Activated T-helper 17 cell treated with anti-CD3 and anti-CD28 coated beads, Interleukin-2, amount 50 U/mL, for 72 hours (primary cell): ENCODE results near the gene KRTAP2-2. TPM values are rescaled to one million over a fixed set of nuclear protein-coding genes. Genes with fewer than 3 reads are reported as not detected.
"Not testable (repeated sequence)": the region's sequence is repeated elsewhere in the genome, so short reads cannot be mapped to it uniquely, and the experiment has no call there.

Experiments
- ATAC-seq: fragments of 150-1000 bp; cut with Tn5 transposase; replicated peaks from 2 replicates; pipeline ENCODE4 v1.10.0; 2021; ENCODE audit warnings: mild to moderate bottlenecking, moderate library complexity
- H3K27ac Mint-ChIP-seq: one replicate; pipeline ENCODE4 v1.8.0; 2022; ENCODE audit warnings: mixed read lengths
- H3K27me3 Mint-ChIP-seq: one replicate; pipeline ENCODE4 v1.8.0; 2022; ENCODE audit warnings: mixed read lengths
- H3K36me3 Mint-ChIP-seq: one replicate; pipeline ENCODE4 v1.8.0; 2022; ENCODE audit warnings: low read depth, mild to moderate bottlenecking, mixed read lengths
- H3K4me1 Mint-ChIP-seq: one replicate; pipeline ENCODE4 v1.8.0; 2022; ENCODE audit warnings: mixed read lengths
- H3K4me3 Mint-ChIP-seq: one replicate; pipeline ENCODE4 v1.8.0; 2022; ENCODE audit warnings: mild to moderate bottlenecking, mixed read lengths
- H3K9me3 Mint-ChIP-seq: one replicate; pipeline ENCODE4 v1.8.0; 2022; ENCODE audit warnings: mixed read lengths
- total RNA-seq, 2 donors: library from RNA; stranded (reverse); gene quantifications; one replicate each; pipeline ENCODE4 v1.2.3, GENCODE V29; 2022

The KRTAP2-2 gene
- total RNA-seq, 2 donors from 2014 or later = not detected

DNA sequence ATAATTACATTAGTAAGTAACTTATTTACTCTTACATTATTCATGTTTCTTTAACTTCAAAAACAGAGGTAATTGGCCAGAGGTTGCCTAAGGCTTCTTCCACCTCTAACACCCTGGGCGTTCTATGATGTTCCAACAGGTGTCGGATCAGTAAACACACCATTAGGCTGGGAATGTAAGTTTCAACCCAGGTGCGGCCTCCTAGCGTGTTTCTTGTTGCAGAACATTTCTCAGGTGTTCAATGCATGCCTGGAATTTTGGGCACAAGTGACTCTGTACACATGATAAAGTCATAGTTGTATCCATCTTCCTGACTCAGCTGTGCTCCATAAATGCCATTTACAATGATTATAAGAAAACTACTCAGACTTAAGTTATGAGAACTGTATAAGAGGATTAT lies 1.0 kb downstream of the KRTAP2-2 start:
- no peak for ATAC-seq
- Mint-ChIP-seq H3K4me1 (no peaks in the 10 kb centered on the region), H3K4me3 (no peak overlapping the region), H3K27me3 (peaks cover 26% of the 10 kb centered on the region), H3K27ac (no peak overlapping the region), H3K9me3 (no peaks in the 10 kb centered on the region), H3K36me3 (no peaks in the 10 kb centered on the region)

DNA sequence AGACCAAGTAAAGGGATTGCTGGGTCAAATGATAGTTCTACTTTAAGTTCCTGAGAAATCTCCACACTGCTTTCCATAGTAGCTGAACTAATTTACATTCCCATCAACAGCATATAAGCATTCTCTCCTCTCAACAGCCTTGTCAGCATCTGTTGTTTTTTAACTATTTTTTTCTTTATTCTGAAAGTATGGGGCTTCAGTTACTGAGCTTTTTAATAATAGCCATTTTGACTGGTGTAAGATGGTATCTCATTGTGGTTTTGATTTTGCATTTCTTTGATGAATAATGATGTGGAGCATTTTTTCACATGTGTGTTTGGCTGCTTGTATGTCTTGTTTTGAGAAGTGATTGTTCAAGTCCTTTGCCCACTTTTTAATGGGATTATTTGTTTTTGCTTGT lies 2.5 kb downstream of the KRTAP2-2 start:
- ATAC-seq = no peak
- no peak overlapping the region for H3K4me3 Mint-ChIP-seq
- H3K9me3 Mint-ChIP-seq = no peaks in the 10 kb centered on the region
- H3K27ac Mint-ChIP-seq = no peak overlapping the region
- peaks cover 19% of the 10 kb centered on the region for H3K27me3 Mint-ChIP-seq
- no peaks in the 10 kb centered on the region for H3K4me1 Mint-ChIP-seq
- H3K36me3 Mint-ChIP-seq = no peaks in the 10 kb centered on the region

DNA sequence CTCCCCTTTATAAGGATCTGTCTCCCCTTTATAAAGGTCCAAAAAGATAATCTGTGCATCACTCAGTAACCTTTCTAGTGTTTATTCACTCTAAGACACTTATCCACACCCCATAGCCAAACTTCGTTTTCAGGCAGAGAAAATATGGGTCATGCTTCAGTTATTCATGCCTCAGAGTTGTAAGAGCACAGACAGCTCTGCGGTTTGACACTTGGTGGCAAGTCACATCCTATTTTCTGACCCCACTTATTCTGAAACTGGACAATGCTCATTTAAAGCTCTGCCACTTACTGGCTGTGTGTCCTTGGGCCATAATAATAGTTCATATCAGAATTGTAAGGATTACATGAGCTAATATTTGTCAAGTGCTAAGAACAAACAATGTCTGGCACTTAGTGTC lies 5.9 kb downstream of the KRTAP2-2 start:
- Mint-ChIP-seq H3K36me3 (no peaks in the 10 kb centered on the region), H3K4me3 (no peak overlapping the region), H3K4me1 (no peaks in the 10 kb centered on the region), H3K27me3 (peaks cover 25% of the 10 kb centered on the region), H3K9me3 (no peaks in the 10 kb centered on the region), H3K27ac (no peak overlapping the region)
- ATAC-seq = no peak

DNA sequence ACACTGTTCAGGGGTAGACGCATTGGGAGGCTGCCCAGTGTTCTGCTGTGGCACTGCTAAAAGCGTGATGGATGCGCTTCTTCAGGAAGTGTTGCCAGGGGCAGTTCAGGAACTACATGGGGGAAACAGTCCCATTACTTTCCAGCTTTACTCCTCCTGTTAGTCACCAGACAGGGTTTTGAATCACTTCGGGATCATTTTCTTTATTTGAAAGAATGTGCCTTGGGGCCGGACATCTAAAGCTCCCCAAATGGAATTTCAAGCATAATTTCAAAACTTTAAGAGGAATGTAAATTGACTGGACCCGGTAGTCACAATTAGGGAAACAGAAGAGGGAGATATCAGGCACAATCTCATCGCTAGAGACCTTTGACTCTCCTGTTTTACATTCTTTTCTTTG lies 6.6 kb downstream of the KRTAP2-2 start:
- no peaks in the 10 kb centered on the region for H3K4me1 Mint-ChIP-seq
- H3K4me3 Mint-ChIP-seq = no peak overlapping the region

DNA sequence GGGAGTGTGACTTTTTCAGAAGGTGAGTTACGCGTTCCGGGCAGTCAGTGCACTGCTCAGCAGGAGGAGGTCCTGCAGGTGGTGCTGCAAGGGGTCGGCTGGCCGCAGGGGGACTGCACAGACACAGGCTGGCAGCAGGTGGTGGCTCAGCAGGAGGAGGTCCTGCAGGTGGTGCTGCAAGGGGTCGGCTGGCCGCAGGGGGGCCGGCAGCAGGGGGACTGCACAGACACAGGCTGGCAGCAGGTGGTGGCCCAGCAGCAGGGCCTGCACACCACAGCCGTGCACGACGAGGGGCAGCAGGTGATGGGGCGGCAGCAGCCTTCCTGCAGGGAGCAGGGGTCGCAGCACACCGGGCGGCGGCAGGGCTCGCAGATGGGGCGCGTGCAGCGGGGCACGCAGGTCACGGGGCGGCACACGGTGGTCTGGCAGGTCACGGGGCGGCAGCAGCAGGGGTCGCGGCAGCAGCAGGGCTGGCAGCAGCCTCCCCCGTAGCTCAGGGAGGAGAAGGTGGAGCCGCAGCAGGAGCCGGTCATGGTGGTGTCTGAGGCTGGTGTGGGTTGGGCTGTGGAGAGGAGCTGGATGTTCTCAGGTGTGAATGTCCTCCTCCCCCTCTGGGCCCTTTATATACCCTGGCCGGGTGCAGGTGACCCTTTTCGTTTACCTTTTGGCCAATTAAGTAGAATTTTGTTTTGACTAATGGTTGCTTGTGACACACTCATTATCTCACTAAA lies 8.1 kb downstream of the KRTAP2-2 start, which contains the start of gene KRTAP2-1:
TSS of gene KRTAP2-1 (minus strand) at position 582 of the 731 bp plus-strand sequence. CDS start at position 533, 49 bp downstream.
- not testable (repeated sequence) for H3K36me3 Mint-ChIP-seq, ATAC-seq, H3K9me3 Mint-ChIP-seq, H3K27ac Mint-ChIP-seq, H3K4me1 Mint-ChIP-seq, H3K4me3 Mint-ChIP-seq
- peaks cover 25% of the 10 kb centered on the region for H3K27me3 Mint-ChIP-seq

More for the DNA sequence above, 6.6 kb downstream of the KRTAP2-2 start:
- Mint-ChIP-seq H3K36me3 (no peaks in the 10 kb centered on the region), H3K9me3 (peaks cover 2% of the 10 kb centered on the region), H3K27ac (no peak overlapping the region), H3K27me3 (peaks cover 25% of the 10 kb centered on the region)
- no peak for ATAC-seq

DNA sequence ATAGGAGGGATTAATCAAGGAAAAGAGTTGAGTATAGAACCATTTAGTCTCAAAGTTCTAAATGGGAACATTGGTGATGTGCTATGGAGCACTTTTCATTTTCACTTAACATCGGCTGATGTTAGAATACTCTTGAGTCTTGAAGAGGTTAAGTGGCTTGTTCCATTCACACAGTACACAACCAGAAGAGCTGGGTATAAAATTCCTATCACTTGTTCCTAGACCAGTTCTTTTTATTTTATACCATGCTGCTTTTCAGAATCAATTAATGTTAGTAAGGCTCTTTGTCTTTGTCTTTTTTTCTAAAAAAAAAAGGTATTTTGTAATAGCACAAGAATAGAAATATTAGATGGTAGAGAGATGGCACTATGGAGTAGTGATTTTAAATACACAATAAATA lies 12.1 kb downstream of the KRTAP2-2 start:
- Mint-ChIP-seq H3K9me3 (peaks cover 4% of the 10 kb centered on the region), H3K27me3 (peaks cover 14% of the 10 kb centered on the region), H3K4me3 (no peak overlapping the region), H3K4me1 (no peaks in the 10 kb centered on the region), H3K36me3 (no peaks in the 10 kb centered on the region), H3K27ac (no peak overlapping the region)
- ATAC-seq = no peak

DNA sequence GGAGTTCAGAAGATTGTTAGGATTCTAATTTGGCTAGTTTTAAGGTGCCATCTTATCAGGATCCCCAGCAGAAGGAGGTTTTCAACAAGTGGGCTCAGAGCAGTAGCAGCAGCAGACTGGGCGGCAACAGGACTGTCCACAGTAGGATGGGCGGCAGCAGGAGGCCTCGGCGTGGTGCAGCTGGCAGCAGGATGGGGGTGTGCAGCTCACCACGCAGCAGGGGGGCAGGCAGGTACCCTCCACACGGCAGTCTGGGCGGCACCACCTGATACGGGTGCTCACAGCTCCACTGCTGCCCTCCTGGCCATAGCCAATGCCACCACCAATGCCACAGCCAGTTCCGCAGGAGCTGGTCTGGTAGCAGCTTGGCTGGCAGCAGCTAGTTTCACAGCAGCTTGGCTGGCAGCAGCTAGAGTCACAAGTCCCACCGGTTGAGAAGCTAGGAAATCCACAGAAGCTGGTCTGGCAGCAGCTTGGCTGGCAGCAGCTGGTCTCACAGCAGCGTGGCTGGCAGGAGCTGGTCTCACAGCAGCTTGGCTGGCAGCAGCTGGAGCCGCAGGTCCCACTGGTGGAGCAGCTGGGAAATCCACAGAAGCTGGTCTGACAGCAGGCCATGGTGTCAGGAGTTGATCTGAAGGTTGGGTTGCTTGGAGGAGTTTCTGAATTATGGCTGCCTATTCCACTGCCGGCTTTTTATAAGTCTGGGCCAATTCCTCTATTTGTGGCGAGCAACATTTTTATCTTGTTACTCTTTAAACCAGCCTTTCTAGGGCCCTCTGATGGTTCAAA lies 14.1 kb downstream of the KRTAP2-2 start, which contains the start of gene KRTAP1-1:
TSS of gene KRTAP1-1 (minus strand) at position 668 of the 789 bp plus-strand sequence. CDS start at position 615, 53 bp downstream.
- not testable (repeated sequence) for H3K27ac Mint-ChIP-seq, H3K9me3 Mint-ChIP-seq, H3K4me3 Mint-ChIP-seq, ATAC-seq, H3K4me1 Mint-ChIP-seq, H3K36me3 Mint-ChIP-seq
- H3K27me3 Mint-ChIP-seq = peaks cover 16% of the 10 kb centered on the region

DNA sequence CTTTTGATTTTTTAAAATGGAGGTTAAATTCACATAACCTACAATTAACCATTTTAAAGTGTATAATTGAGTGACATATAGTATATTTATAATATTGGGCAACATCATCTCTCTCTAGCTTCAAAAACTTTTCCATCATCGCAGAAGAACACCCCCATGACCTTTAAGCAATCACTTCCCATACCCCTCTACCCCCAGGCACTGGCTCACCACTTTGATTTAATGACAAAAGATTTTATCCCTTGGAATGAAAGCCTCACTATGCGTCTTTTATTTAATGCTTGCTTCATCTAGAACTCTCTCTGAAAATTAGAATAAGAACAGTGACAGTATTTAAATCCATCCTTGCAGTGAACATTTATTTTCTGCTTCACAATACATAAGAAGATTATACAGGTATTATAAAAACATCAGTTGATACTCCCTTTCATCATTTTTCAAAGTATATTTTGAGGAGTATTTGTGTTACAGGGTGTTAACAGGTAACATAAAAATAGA lies 17.1 kb downstream of the KRTAP2-2 start:
- no peak overlapping the region for H3K27ac Mint-ChIP-seq
- H3K36me3 Mint-ChIP-seq = no peaks in the 10 kb centered on the region
- no peak overlapping the region for H3K4me3 Mint-ChIP-seq
- no peak for ATAC-seq
- no peaks in the 10 kb centered on the region for H3K4me1 Mint-ChIP-seq
- H3K27me3 Mint-ChIP-seq = peaks cover 9% of the 10 kb centered on the region
- no peaks in the 10 kb centered on the region for H3K9me3 Mint-ChIP-seq

DNA sequence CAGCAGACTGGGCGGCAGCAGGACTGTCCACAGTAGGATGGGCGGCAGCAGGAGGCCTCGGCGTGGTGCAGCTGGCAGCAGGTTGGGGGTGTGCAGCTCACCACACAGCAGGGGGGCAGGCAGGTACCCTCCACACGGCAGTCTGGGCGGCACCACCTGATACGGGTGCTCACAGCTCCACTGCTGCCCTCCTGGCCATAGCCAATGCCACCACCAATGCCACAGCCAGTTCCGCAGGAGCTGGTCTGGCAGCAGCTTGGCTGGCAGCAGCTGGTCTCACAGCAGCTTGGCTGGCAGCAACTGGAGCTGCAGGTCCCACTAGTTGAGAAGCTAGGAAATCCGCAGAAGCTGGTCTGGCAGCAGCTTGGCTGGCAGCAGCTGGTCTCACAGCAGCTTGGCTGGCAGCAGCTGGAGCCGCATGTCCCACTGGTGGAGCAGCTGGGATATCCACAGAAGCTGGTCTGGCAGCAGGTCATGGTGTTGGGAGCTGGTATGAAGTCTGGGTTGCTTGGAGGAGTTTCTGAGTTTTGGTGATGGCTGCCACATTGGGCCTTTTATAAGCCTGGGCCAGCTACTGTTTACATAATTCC lies 20.6 kb downstream of the KRTAP2-2 start, which contains the start of gene KRTAP1-3:
TSS of gene KRTAP1-3 (minus strand) at position 529 of the 590 bp plus-strand sequence. CDS start at position 476, 53 bp downstream.
- H3K4me1 Mint-ChIP-seq, H3K36me3 Mint-ChIP-seq, H3K9me3 Mint-ChIP-seq, H3K27ac Mint-ChIP-seq, ATAC-seq, H3K4me3 Mint-ChIP-seq: not testable (repeated sequence)
- H3K27me3 Mint-ChIP-seq = peaks cover 23% of the 10 kb centered on the region

DNA sequence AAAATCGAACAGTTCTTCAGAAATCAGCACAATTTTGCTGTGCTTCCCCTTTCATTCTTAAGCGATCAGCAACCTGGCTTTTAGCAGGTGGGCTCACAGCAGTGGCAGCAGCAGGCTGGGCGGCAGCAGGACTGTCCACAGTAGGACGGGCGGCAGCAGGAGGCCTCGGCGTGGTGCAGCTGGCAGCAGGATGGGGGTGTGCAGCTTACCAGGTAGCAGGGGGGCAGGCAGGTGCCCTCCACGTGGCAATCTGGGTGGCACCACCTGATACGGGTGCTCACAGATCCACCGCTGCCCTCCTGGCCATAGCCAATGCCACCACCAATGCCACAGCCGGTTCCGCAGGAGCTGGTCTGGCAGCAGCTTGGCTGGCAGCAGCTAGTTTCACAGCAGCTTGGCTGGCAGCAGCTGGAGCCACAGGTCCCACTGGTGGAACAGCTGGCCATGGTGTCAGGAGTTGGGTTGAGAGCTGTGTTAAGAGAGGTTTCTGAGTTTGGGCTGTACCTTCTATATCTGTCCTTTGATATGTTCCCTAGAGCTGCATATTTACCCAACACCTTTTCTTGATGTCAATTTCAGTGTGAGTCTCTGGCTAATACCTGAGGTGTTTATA lies 25.3 kb downstream of the KRTAP2-2 start, which contains the start of gene KRTAP1-4:
TSS of gene KRTAP1-4 (minus strand) at position 563 of the 613 bp plus-strand sequence. CDS start at position 446, 117 bp downstream.
- Mint-ChIP-seq H3K9me3 (no peaks in the 10 kb centered on the region), H3K27me3 (peaks cover 29% of the 10 kb centered on the region), H3K36me3 (no peaks in the 10 kb centered on the region), H3K4me3 (no peak within 1 kb of the TSS), H3K4me1 (no peaks in the 10 kb centered on the region), H3K27ac (no peak within 1 kb of the TSS)
- no peak for ATAC-seq

DNA sequence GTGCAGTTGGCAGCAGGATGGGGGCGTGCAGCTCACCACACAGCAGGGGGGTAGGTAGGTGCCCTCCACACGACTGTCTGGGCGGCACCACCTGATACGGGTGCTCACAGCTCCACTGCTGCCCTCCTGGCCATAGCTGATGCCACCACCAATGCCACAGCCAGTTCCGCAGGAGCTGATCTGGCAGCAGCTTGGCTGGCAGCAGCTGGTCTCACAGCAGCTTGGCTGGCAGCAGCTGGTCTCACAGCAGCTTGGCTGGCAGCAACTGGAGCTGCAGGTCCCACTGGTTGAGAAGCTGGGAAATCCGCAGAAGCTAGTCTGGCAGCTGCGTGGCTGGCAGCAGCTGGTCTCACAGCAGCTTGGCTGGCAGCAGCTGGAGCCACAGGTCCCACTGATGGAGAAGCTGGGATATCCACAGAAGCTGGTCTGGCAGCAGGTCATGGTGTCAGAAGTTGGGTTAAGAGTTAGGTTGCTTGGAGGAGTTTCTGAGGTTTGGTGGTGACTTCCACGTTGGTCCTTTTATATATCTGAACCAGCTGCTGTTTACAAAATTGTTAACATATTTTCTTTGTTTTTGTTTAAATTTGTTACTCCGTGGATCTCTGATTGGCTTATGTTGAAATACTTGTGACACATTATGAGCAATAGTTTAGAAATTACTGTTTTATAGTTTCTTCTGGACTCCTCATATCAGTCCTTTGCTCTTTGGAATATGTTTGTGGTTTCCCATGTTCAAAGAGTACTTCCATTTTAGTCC lies 28.1 kb downstream of the KRTAP2-2 start, which contains the start of gene KRTAP1-5:
TSS of gene KRTAP1-5 (minus strand) at position 494 of the 757 bp plus-strand sequence. CDS start at position 441, 53 bp downstream.
- Mint-ChIP-seq H3K27ac (no peak within 1 kb of the TSS), H3K27me3 (peaks cover 33% of the 10 kb centered on the region), H3K36me3 (no peaks in the 10 kb centered on the region), H3K4me1 (no peaks in the 10 kb centered on the region), H3K4me3 (no peak within 1 kb of the TSS), H3K9me3 (no peaks in the 10 kb centered on the region)
- peak; percentile 21 for ATAC-seq

DNA sequence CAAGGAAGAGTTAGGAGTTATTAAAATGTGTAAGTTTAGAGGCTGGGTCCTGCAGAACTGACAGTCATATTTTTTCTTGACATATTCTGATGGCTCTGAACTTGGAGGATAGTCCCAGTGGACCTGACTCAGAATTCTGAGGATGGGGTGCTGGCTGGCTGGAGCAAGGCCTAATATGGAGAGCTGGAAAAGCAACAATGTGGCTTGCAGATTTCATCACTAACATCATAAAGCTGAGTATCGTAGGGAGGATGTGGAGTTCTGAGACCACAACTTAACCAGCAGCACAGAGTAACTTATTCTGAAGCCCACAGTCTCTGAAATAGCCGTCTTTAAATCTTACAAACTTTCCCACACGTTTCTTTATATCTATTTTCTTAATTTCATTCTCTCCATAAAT lies 30.3 kb downstream of the KRTAP2-2 start:
- ATAC-seq = no peak
- H3K4me1 Mint-ChIP-seq = no peaks in the 10 kb centered on the region
- H3K27ac Mint-ChIP-seq = no peak overlapping the region
- no peak overlapping the region for H3K4me3 Mint-ChIP-seq
- H3K9me3 Mint-ChIP-seq = no peaks in the 10 kb centered on the region
- H3K27me3 Mint-ChIP-seq = peaks cover 19% of the 10 kb centered on the region
- H3K36me3 Mint-ChIP-seq = no peaks in the 10 kb centered on the region

DNA sequence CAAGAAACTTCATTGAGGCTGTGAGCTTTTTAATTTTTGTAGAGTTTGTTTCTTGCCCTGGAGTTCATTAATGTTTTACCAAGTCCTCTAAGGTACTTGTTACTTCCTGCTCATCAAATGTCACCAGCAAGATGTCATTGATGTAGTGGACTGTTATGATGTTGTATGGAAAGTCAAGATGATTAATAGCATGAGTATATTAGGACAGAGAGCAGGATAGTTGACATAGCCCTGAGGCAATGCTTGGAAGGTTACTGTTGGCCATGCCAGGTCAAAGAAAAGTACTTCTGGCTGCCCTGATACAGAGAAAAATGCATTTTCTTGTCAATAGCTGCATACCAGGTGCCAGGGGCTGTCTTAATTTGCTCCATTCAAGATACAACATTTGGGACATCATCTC lies 34.7 kb downstream of the KRTAP2-2 start:
- H3K4me3 Mint-ChIP-seq = no peak overlapping the region
- H3K27me3 Mint-ChIP-seq = peaks cover 16% of the 10 kb centered on the region
- no peak for ATAC-seq
- H3K27ac Mint-ChIP-seq = no peak overlapping the region
- H3K36me3 Mint-ChIP-seq = no peaks in the 10 kb centered on the region
- no peaks in the 10 kb centered on the region for H3K4me1 Mint-ChIP-seq
- no peaks in the 10 kb centered on the region for H3K9me3 Mint-ChIP-seq
